Measurements from ENCODE around the gene TBC1D22A. TPM values are rescaled to one million over a fixed set of nuclear protein-coding genes. Genes with fewer than 3 reads are reported as not detected.
A peak's percentile ranks its signal among the peaks of the same experiment; 100 is the strongest.

Gene TBC1D22A
- total RNA-seq, 2 donors from 2014 or later = 21.5 to 23.1 TPM

- WGBS, 2 donors = 86 to 87% methylated on average over 8 of the region's 8 CpGs
- TF ChIP-seq CTCF (IDR thresholded peaks at IDR 0.05) (no peak), POLR2A (IDR thresholded peaks at IDR 0.05) (no peak)
- H3K36me3 ChIP-seq (replicated peaks in 1 of 2; ENCODE audit: insufficient read depth in 1 of 2, low read depth in 2 of 2) = no peaks in the 10 kb centered on the region
- H3K27me3 ChIP-seq = no peaks in the 10 kb centered on the region
- no peak overlapping the region for H3K4me3 ChIP-seq
- H3K27ac ChIP-seq = no peak overlapping the region
- intact Hi-C loops (cut with DNase I) = no loop called here
- ATAC-seq (no peak), DNase-seq (no peak)
- no peaks in the 10 kb centered on the region for H3K9me3 ChIP-seq
- H3K4me1 ChIP-seq = peaks cover 45% of the 10 kb centered on the region
Observed at GRCh38 chr22:46937185-46937584, 174.7 kb downstream of the TBC1D22A start.

GRCh38 chr22:46937939-46938338 lies 175.5 kb downstream of the TBC1D22A start:
- WGBS, 2 donors = 35 to 53% methylated on average over 7 of the region's 7 CpGs
- Histone ChIP-seq H3K27ac (peak overlapping the region in 1 of 4 donors; percentile 25), H3K9me3 (no peaks in the 10 kb centered on the region), H3K4me3 (no peak overlapping the region), H3K4me1 (peaks cover 37% of the 10 kb centered on the region), H3K27me3 (no peaks in the 10 kb centered on the region), H3K36me3 (replicated peaks in 1 of 2; ENCODE audit: insufficient read depth in 1 of 2, low read depth in 2 of 2) (no peaks in the 10 kb centered on the region)
- peak in 2 of 4 donors; percentile 53 to 57 for DNase-seq
- intact Hi-C loops (cut with DNase I) = no loop called here
- no peak for ATAC-seq
- TF ChIP-seq CTCF (IDR thresholded peaks at IDR 0.05) = no peak
- no peak for TF ChIP-seq POLR2A (IDR thresholded peaks at IDR 0.05)

- no peak overlapping the region for H3K4me3 ChIP-seq
- no peaks in the 10 kb centered on the region for H3K27me3 ChIP-seq
- H3K27ac ChIP-seq = peak overlapping the region in 3 of 4 donors; percentile 0 to 51 (median 14)
- intact Hi-C loops (cut with DNase I) = no loop called here
- no peaks in the 10 kb centered on the region for H3K36me3 ChIP-seq (replicated peaks in 1 of 2; ENCODE audit: insufficient read depth in 1 of 2, low read depth in 2 of 2)
- DNase-seq (no peak), ATAC-seq (no peak)
- no peaks in the 10 kb centered on the region for H3K9me3 ChIP-seq
- TF ChIP-seq CTCF (IDR thresholded peaks at IDR 0.05) (no peak), POLR2A (IDR thresholded peaks at IDR 0.05) (no peak)
- peaks cover 4% of the 10 kb centered on the region for H3K4me1 ChIP-seq
- 76 to 88% methylated on average over 21 of the region's 21 CpGs for WGBS, 2 donors
Observed at GRCh38 chr22:46941968-46942798, 179.7 kb downstream of the TBC1D22A start.

- DNase-seq = peak in 1 of 4 donors; percentile 42
- H3K36me3 ChIP-seq (replicated peaks in 1 of 2; ENCODE audit: insufficient read depth in 1 of 2, low read depth in 2 of 2) = no peaks in the 10 kb centered on the region
- peaks cover 2% of the 10 kb centered on the region for H3K4me1 ChIP-seq
- no peak for TF ChIP-seq POLR2A (IDR thresholded peaks at IDR 0.05)
- TF ChIP-seq CTCF (IDR thresholded peaks at IDR 0.05) = no peak
- 71 to 93% methylated on average over 22 of the region's 22 CpGs for WGBS, 2 donors
- H3K9me3 ChIP-seq = no peaks in the 10 kb centered on the region
- H3K4me3 ChIP-seq = no peak overlapping the region
- peak overlapping the region in 3 of 4 donors; percentile 14 to 51 (median 21) for H3K27ac ChIP-seq
- intact Hi-C loops (cut with DNase I) = no loop called here
- H3K27me3 ChIP-seq = no peaks in the 10 kb centered on the region
- ATAC-seq = no peak
Observed at GRCh38 chr22:46942799-46943785, 180.6 kb downstream of the TBC1D22A start.
